ENCODE measurements around the gene PGRMC1. TPM values are rescaled to one million over a fixed set of nuclear protein-coding genes. Genes with fewer than 3 reads are reported as not detected.

PGRMC1 gene
- 320 TPM for total RNA-seq

GRCh38 chrX:119235872-119236622, at the start of gene PGRMC1:
Gene PGRMC1 (plus strand): TSS chrX:119236285. CDS start chrX:119236364, 79 bp downstream.

Other genes with a start within 250 kb of the PGRMC1 start
- not detected for gene CT47C1, start 163.3 kb upstream of the PGRMC1 start, total RNA-seq
- gene KIAA1210, start 108.5 kb upstream of the PGRMC1 start, total RNA-seq, result under 0.01 TPM
- gene SLC25A43, start 163.1 kb downstream of the PGRMC1 start, total RNA-seq, result 3.9 TPM
- gene SLC25A5, start 232.2 kb downstream of the PGRMC1 start, total RNA-seq, result 129 TPM